Peyer's patch (tissue), 4 donors: ENCODE results near the gene EDC3.

Experiments
- CTCF ChIP-seq, 6 experiments: fragments of 450-650 bp in 4 of 6; fragments of 200-600 bp in 2 of 6; sonication (generic) in 1 of 6; IDR thresholded peaks; one replicate each; pipeline ENCODE4 v1.5.1; 2017 to 2019; ENCODE audit warnings: antibody characterized with exemption in 6 of 6, mild to moderate bottlenecking in 3 of 6, moderate library complexity in 1 of 6
- POLR2A ChIP-seq, 2 donors: fragments of 450-650 bp; IDR thresholded peaks; one replicate each; pipeline ENCODE4 v1.5.1; 2017; ENCODE audit warnings: antibody characterized with exemption in 2 of 2, mild to moderate bottlenecking in 2 of 2, moderate library complexity in 2 of 2

- TF ChIP-seq CTCF (IDR thresholded peaks at IDR 0.05) (no peak), POLR2A (IDR thresholded peaks at IDR 0.05) (no peak)
Measured at GRCh38 chr15:74603789-74604705, 91.8 kb downstream of the EDC3 start.
